Stimulated activated CD8-positive, alpha-beta memory T cell treated with anti-CD3 and anti-CD28 coated beads, Interleukin-7, amount 100 ng/mL, for 48 hours (primary cell): Measurements from ENCODE around the gene RPL36.
A peak's percentile ranks its signal among the peaks of the same experiment; 100 is the strongest.

ENCODE experiments used
- DNase-seq, 2 donors: peaks; one replicate each; pipeline ENCODE4 v3.0.0-alpha.2; 2020; ENCODE audit warnings: low read depth in 1 of 2; ENCODE audit errors: extremely low read depth in 1 of 2

RPL36 gene

GRCh38 chr19:5673752-5674151 is 16.3 kb upstream of the RPL36 start:
- no peak for DNase-seq

- DNase-seq: no peak
Observed at GRCh38 chr19:5674714-5675113, 15.4 kb upstream of the RPL36 start.

GRCh38 chr19:5676105-5676771 is 13.9 kb upstream of the RPL36 start:
- no peak for DNase-seq

- no peak for DNase-seq
Observed at GRCh38 chr19:5676772-5677105, 13.4 kb upstream of the RPL36 start.

- no peak for DNase-seq
Observed at GRCh38 chr19:5677136-5677535, 13.0 kb upstream of the RPL36 start.

- no peak for DNase-seq
Observed at GRCh38 chr19:5677580-5677979, 12.5 kb upstream of the RPL36 start.

GRCh38 chr19:5678071-5678718 is 11.9 kb upstream of the RPL36 start:
- DNase-seq: no peak

- no peak for DNase-seq
Observed at GRCh38 chr19:5679289-5680083, 10.6 kb upstream of the RPL36 start.

GRCh38 chr19:5680084-5680436 is 10.0 kb upstream of the RPL36 start:
- no peak for DNase-seq

- peak; percentile 94 to 97 for DNase-seq
Observed at GRCh38 chr19:5680437-5681368, 9.4 kb upstream of the RPL36 start, which contains the start of the genes HSD11B1L and MICOS13. Gene HSD11B1L (plus strand): TSS chr19:5681027. CDS start chr19:5684833, 3,806 bp downstream. Gene MICOS13 (minus strand): TSS chr19:5680516. CDS start chr19:5680486, 30 bp downstream.

GRCh38 chr19:5681391-5682106 is 8.5 kb upstream of the RPL36 start:
- DNase-seq: no peak

- no peak for DNase-seq
Observed at GRCh38 chr19:5682107-5682482, 8.0 kb upstream of the RPL36 start.

GRCh38 chr19:5683177-5683886 is 6.8 kb upstream of the RPL36 start:
- DNase-seq: no peak

GRCh38 chr19:5684694-5685430 is 5.2 kb upstream of the RPL36 start:
- no peak for DNase-seq

GRCh38 chr19:5686326-5686646 is 3.8 kb upstream of the RPL36 start:
- no peak for DNase-seq

- DNase-seq: peak; percentile 99
Observed at GRCh38 chr19:5686647-5687359, 3.3 kb upstream of the RPL36 start.

GRCh38 chr19:5687360-5688198 is 2.5 kb upstream of the RPL36 start:
- no peak for DNase-seq
